Endothelial cell (in vitro differentiated cells): ENCODE data around the gene GSPT1. TPM values are rescaled to one million over a fixed set of nuclear protein-coding genes. Genes with fewer than 3 reads are reported as not detected.
A peak's percentile ranks its signal among the peaks of the same experiment; 100 is the strongest.

ENCODE experiments used
- DNase-seq: peaks from one replicate; pipeline ENCODE4 v3.0.0; 2021; ENCODE audit warnings: low spot score
- H3K27ac Mint-ChIP-seq: one replicate; pipeline ENCODE4 v1.8.0; 2021; ENCODE audit warnings: mixed read lengths, inconsistent platforms; ENCODE audit not compliant: unreplicated experiment
- H3K27me3 Mint-ChIP-seq: one replicate; pipeline ENCODE4 v1.8.0; 2021; ENCODE audit warnings: mild to moderate bottlenecking, moderate library complexity, mixed read lengths, inconsistent platforms; ENCODE audit not compliant: unreplicated experiment
- H3K36me3 Mint-ChIP-seq: one replicate; pipeline ENCODE4 v1.8.0; 2021; ENCODE audit warnings: mild to moderate bottlenecking, low read depth, mixed read lengths, inconsistent platforms; ENCODE audit not compliant: unreplicated experiment
- H3K4me1 Mint-ChIP-seq: one replicate; pipeline ENCODE4 v1.8.0; 2021; ENCODE audit warnings: mild to moderate bottlenecking, mixed read lengths, inconsistent platforms; ENCODE audit not compliant: unreplicated experiment
- H3K4me3 Mint-ChIP-seq: one replicate; pipeline ENCODE4 v1.8.0; 2021; ENCODE audit warnings: mild to moderate bottlenecking, mixed read lengths, inconsistent platforms; ENCODE audit not compliant: unreplicated experiment
- H3K9me3 Mint-ChIP-seq: one replicate; pipeline ENCODE4 v1.8.0; 2021; ENCODE audit warnings: mixed read lengths, inconsistent platforms; ENCODE audit not compliant: unreplicated experiment
- CTCF ChIP-seq: fragments of 200-600 bp; sonication (generic); IDR thresholded peaks from one replicate; pipeline ENCODE4 v1.5.0; 2021; ENCODE audit warnings: antibody characterized with exemption; ENCODE audit not compliant: unreplicated experiment
- total RNA-seq: library from RNA; stranded (reverse); fragmentation: NEBNext Ultra II Directional; extraction: Animal tissue kit (Norgen Biotek cat#: 25700); gene quantifications from one replicate; pipeline ENCODE4 v1.2.1, GENCODE V29; 2021; ENCODE audit not compliant: unreplicated experiment

The GSPT1 gene
- total RNA-seq, 1 donor from 2014 or later = 99.8 TPM

DNA sequence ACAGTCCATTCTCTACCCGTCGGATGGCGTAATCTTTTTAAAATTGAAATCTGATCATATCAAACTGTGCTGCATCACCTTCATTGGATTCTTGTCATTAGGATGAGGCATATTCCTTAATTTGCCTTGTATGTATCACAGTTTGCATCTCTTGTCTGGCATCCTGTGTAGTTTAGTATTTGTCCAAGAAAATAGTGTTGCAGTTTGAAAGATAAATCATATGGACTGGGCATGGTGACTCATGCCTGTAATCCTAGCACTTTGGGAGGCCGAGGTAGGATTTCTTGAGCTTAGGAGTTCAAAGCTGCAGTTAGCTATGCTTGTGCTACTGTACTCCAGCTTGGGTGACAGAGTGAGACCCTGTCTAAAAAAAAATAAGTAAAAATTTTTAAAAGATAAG is 58.6 kb downstream of the GSPT1 start:
- no peaks in the 10 kb centered on the region for H3K9me3 Mint-ChIP-seq
- no peak for DNase-seq
- peaks cover 1% of the 10 kb centered on the region for H3K4me1 Mint-ChIP-seq
- no peak overlapping the region for H3K4me3 Mint-ChIP-seq
- TF ChIP-seq CTCF = no peak
- no peaks in the 10 kb centered on the region for H3K36me3 Mint-ChIP-seq
- no peak overlapping the region for H3K27ac Mint-ChIP-seq
- peaks cover 1% of the 10 kb centered on the region for H3K27me3 Mint-ChIP-seq

- peak overlapping the region; percentile 98 for H3K4me3 Mint-ChIP-seq
- no peaks in the 10 kb centered on the region for H3K36me3 Mint-ChIP-seq
- peaks cover 11% of the 10 kb centered on the region for H3K4me1 Mint-ChIP-seq
- no peak overlapping the region for H3K27ac Mint-ChIP-seq
- peaks cover 1% of the 10 kb centered on the region for H3K27me3 Mint-ChIP-seq
- DNase-seq = no peak
- TF ChIP-seq CTCF = no peak
- no peaks in the 10 kb centered on the region for H3K9me3 Mint-ChIP-seq
Measured at GRCh38 chr16:11852092-11852809, 63.5 kb downstream of the GSPT1 start.

GRCh38 chr16:11851294-11852091 is 64.3 kb downstream of the GSPT1 start, which contains the start of gene RSL1D1:
TSS of gene RSL1D1 (minus strand) at chr16:11851542. CDS start at chr16:11851512, 30 bp downstream.
- H3K36me3 Mint-ChIP-seq = peaks cover 2% of the 10 kb centered on the region
- H3K27me3 Mint-ChIP-seq = peaks cover 1% of the 10 kb centered on the region
- peak within 1 kb of the TSS; percentile 75 for H3K27ac Mint-ChIP-seq
- DNase-seq = peak; percentile 93
- H3K4me1 Mint-ChIP-seq = peaks cover 11% of the 10 kb centered on the region
- no peak for TF ChIP-seq CTCF
- no peaks in the 10 kb centered on the region for H3K9me3 Mint-ChIP-seq
- peak within 1 kb of the TSS; percentile 98 for H3K4me3 Mint-ChIP-seq

DNA sequence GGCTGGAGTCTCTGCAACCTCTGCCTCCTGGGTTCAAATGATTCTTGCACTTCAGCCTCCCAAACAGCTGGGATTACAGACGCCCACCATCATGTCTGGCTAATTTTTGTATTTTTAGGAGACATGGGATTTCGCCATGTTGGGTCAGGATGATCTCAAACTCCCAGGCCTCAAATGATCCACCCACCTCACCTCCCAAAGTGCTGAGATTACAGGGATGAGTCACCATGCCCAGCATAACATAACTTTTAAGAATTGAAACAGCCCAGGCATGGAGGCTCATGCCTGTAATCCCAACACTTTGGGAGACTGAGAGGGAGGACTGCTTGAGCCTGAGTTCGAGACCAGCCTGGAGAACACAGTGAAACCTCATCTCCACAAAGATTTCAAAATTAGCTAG is 66.9 kb downstream of the GSPT1 start:
- Mint-ChIP-seq H3K27me3 (peaks cover 1% of the 10 kb centered on the region), H3K9me3 (no peaks in the 10 kb centered on the region), H3K36me3 (peaks cover 15% of the 10 kb centered on the region), H3K4me3 (peak overlapping the region; percentile 21), H3K27ac (no peak overlapping the region), H3K4me1 (peaks cover 11% of the 10 kb centered on the region)
- TF ChIP-seq CTCF = no peak
- no peak for DNase-seq

DNA sequence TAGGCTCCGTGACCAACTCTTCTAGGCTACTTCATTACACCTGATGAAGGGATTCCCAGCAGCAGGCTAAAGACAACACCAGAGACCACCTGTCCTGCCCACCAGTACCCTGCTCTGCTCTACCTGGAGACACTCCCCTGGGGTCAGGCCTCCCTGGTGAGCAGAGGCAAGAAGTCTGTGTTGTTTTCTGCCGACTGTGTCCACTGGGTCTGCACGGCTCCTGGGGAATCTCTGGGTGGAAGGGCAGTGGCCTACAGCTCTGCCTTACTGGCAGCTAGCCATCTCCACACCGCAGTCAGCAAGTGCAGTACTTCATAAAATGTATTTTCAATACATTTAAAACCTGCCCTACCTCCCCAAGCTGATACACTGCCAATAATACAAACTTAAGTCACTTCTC is 71.3 kb downstream of the GSPT1 start:
- H3K4me1 Mint-ChIP-seq = no peaks in the 10 kb centered on the region
- peaks cover 1% of the 10 kb centered on the region for H3K27me3 Mint-ChIP-seq
- H3K36me3 Mint-ChIP-seq = peaks cover 25% of the 10 kb centered on the region
- H3K9me3 Mint-ChIP-seq = no peaks in the 10 kb centered on the region
- no peak for DNase-seq
- H3K27ac Mint-ChIP-seq = no peak overlapping the region
- H3K4me3 Mint-ChIP-seq = no peak overlapping the region
- TF ChIP-seq CTCF = no peak
